Forelimb muscle (tissue), 1 donor: ENCODE results near the gene LYRM7. TPM values are rescaled to one million over a fixed set of nuclear protein-coding genes. Genes with fewer than 3 reads are reported as not detected.

Experiments
- polyA plus RNA-seq: library from polyadenylated mRNA; unstranded; fragments of 120-200 nt; gene quantifications from one replicate; pipeline ENCODE4 v1.2.1, GENCODE V29; 2013; ENCODE audit not compliant: insufficient read length

Gene LYRM7
- polyA plus RNA-seq, 1 donor: 11.7 TPM

Other genes starting within 250 kb of the LYRM7 start
- gene HINT1, start 5.7 kb upstream of the LYRM7 start, polyA plus RNA-seq: 358 TPM
- gene CDC42SE2, start 93.1 kb downstream of the LYRM7 start, polyA plus RNA-seq: 22.5 TPM